ENCODE data around the gene MED12L. TPM values are rescaled to one million over a fixed set of nuclear protein-coding genes. Genes with fewer than 3 reads are reported as not detected.

Gene MED12L
- total RNA-seq, 1 experiment from 2014 or later: 14.9 TPM

DNA sequence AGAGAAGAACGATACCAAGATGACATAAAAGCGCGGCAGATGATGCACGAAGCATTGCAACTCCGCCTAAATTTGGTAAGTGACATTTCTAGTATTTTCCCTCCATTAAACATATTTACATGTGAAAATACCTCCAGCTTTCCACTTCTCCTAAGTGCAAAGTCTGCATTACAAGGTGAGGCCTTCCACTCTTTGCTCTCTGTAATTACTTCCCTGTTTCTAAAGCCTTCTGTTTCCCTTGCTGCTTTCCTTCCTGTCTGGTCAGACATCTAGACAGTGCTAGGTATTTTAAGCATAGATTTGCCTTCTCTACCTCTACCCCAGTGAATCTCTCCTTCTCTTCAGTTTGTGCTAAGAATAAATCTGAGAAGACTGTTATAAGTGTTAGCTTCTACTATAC, 297.2 kb downstream of the MED12L start:
- H3K18ac ChIP-seq (ENCODE audit: insufficient read length, low read depth, low read length): no peak overlapping the region
- TF ChIP-seq, protein P1, sequence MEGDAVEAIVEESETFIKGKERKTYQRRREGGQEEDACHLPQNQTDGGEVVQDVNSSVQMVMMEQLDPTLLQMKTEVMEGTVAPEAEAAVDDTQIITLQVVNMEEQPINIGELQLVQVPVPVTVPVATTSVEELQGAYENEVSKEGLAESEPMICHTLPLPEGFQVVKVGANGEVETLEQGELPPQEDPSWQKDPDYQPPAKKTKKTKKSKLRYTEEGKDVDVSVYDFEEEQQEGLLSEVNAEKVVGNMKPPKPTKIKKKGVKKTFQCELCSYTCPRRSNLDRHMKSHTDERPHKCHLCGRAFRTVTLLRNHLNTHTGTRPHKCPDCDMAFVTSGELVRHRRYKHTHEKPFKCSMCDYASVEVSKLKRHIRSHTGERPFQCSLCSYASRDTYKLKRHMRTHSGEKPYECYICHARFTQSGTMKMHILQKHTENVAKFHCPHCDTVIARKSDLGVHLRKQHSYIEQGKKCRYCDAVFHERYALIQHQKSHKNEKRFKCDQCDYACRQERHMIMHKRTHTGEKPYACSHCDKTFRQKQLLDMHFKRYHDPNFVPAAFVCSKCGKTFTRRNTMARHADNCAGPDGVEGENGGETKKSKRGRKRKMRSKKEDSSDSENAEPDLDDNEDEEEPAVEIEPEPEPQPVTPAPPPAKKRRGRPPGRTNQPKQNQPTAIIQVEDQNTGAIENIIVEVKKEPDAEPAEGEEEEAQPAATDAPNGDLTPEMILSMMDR (conservative IDR thresholded peaks at IDR 0.05): no peak
- Mint-ChIP-seq H3K27me3 (ENCODE audit: low read depth) (no peaks in the 10 kb centered on the region), H3K4me3 (no peak overlapping the region), H3K4me1 (no peaks in the 10 kb centered on the region; a peak in 1 of 4 replicates), H3K36me3 (ENCODE audit: insufficient read depth in 1 of 3, low read depth in 3 of 3) (peaks cover 7 to 31% (median 24%) of the 10 kb centered on the region in 3 experiments; a peak in 5 of 7 replicates), H3K9me3 (no peaks in the 10 kb centered on the region), H3K27ac (peak overlapping the region in 1 of 3 experiments; percentile 15; a peak in 2 of 7 replicates)
- H3K4ac ChIP-seq (ENCODE audit: low read depth, low read length): no peak overlapping the region
- H3K9me3 ChIP-seq (ENCODE audit: control insufficient read depth, low read depth, low read length): no peaks in the 10 kb centered on the region
- H3K27me3 ChIP-seq (ENCODE audit: insufficient read depth, low read length): no peaks in the 10 kb centered on the region
- no peak overlapping the region for H2BK15ac ChIP-seq (ENCODE audit: low read depth, low read length)
- no peak overlapping the region for H4K91ac ChIP-seq (ENCODE audit: insufficient read length, low read depth, low read length)
- H3K79me1 ChIP-seq (ENCODE audit: insufficient read depth, low read depth, low read length, poor library complexity, severe bottlenecking): no peaks in the 10 kb centered on the region
- no peak overlapping the region for H3K9ac ChIP-seq (ENCODE audit: extremely low read depth, insufficient read length, low read length)
- H2BK5ac ChIP-seq (ENCODE audit: insufficient read length, low read length): no peak overlapping the region
- no peak overlapping the region for H3K27ac ChIP-seq (ENCODE audit: insufficient read length, low read depth, low read length)
- DNase-seq: no peak
- no peak overlapping the region for H4K8ac ChIP-seq (replicated peaks; ENCODE audit: insufficient read length, low read depth, low read length)
- no peaks in the 10 kb centered on the region for H3K4me1 ChIP-seq (ENCODE audit: insufficient read depth, low read length)
- H3K14ac ChIP-seq (ENCODE audit: insufficient read depth, low read length): no peak overlapping the region
- no peaks in the 10 kb centered on the region for H4K20me1 ChIP-seq (ENCODE audit: control insufficient read depth, insufficient read depth, insufficient read length)
- H3K56ac ChIP-seq (ENCODE audit: insufficient read length, low read depth, low read length): no peak overlapping the region
- H2BK12ac ChIP-seq (ENCODE audit: insufficient read length, low read depth, low read length): no peak overlapping the region
- no CpG with 5 or more reads among the region's 5 CpGs for WGBS (ENCODE audit: extremely low coverage, insufficient read length, low lambda C conversion rate)
- no peak overlapping the region for H3T11ph ChIP-seq (ENCODE audit: low read length)
- H3K23ac ChIP-seq (ENCODE audit: insufficient read length, low read depth, low read length): no peak overlapping the region
- H3K79me2 ChIP-seq (ENCODE audit: insufficient read depth, low read length): no peaks in the 10 kb centered on the region
- H2AFZ ChIP-seq (ENCODE audit: low read length): no peak overlapping the region
- H3K23me2 ChIP-seq (ENCODE audit: insufficient read length, low read depth, low read length, poor library complexity, severe bottlenecking): no peaks in the 10 kb centered on the region
- H3K4me2 ChIP-seq (ENCODE audit: insufficient read depth, insufficient read length, low read length): no peak overlapping the region
- H2BK120ac ChIP-seq (ENCODE audit: low read depth, low read length, poor library complexity, severe bottlenecking): no peak overlapping the region
- no peak overlapping the region for H2AK5ac ChIP-seq (ENCODE audit: insufficient read length, low read length)
- no peak overlapping the region for H2BK20ac ChIP-seq (ENCODE audit: low read depth, low read length, poor library complexity, severe bottlenecking)
- no peak overlapping the region for H4K5ac ChIP-seq (ENCODE audit: insufficient read length, low read depth, low read length)

Measured in H9 (cell line).